GM21390 (cell line): ENCODE data around the gene HELT.
A peak's percentile ranks its signal among the peaks of the same experiment; 100 is the strongest.
"Not testable (repeated sequence)": the region's sequence is repeated elsewhere in the genome, so short reads cannot be mapped to it uniquely, and the experiment has no call there.

Experiments used
- ATAC-seq: cut with Tn5 transposase; IDR thresholded peaks from one replicate; pipeline ENCODE4 v1.9.1; 2021; ENCODE audit not compliant: unreplicated experiment

Gene HELT

DNA sequence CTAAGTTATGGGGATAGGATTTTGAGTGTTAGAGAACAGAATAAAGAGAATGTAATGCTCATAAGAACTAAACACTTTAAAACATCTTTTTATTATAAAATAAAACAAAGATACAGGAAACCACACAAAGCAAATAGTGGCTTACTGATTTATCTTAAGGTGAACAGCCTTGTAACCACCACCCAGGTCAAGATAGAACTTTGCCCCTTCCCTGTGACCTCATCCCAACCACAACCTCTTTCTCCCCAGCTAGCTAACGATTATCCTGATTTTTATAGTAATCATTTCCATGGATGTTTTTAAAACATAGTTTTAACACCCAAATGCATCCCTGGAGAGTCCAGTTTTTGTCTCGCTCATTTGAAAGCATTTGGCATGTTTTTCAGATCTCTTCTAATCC, 17.0 kb downstream of the HELT start:
- no peak for ATAC-seq

DNA sequence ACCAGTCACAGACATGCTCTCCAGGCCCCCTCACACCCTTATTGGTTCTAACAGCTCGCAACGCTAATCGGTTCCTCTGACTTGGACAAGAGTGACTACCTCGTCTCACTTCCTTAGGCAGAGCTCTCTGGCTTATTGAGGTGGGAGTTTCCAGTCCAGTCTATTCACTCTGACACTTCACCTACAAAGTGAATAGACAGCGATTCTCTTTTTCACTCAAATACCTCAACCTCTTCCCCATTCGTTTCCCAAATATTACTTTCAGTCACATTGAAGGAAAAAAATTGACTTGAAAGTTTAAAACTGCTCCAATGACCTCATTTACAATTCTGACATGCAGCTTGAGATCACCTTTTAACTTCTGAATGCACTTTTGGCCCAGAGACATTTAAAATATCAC, 17.7 kb downstream of the HELT start:
- ATAC-seq, result no peak

DNA sequence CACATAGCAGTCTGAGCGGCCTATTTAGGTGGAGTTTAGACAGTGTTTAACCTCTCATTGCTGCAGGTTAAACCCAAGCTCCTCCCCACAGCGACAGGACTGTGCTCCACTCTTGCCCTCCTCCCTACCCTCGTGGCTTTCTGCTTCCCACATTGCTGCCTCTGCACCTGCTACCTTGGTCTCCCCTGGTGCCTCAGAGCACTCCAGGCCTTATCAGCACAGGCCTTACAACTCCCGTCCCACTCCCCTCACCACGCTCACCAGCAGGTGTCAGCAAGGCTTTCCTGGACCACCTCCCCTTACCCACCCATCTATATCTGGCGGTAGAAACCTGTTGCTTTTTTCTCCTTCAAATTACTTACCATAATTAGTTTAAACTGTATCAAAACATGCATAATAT, 18.6 kb downstream of the HELT start:
- no peak for ATAC-seq

DNA sequence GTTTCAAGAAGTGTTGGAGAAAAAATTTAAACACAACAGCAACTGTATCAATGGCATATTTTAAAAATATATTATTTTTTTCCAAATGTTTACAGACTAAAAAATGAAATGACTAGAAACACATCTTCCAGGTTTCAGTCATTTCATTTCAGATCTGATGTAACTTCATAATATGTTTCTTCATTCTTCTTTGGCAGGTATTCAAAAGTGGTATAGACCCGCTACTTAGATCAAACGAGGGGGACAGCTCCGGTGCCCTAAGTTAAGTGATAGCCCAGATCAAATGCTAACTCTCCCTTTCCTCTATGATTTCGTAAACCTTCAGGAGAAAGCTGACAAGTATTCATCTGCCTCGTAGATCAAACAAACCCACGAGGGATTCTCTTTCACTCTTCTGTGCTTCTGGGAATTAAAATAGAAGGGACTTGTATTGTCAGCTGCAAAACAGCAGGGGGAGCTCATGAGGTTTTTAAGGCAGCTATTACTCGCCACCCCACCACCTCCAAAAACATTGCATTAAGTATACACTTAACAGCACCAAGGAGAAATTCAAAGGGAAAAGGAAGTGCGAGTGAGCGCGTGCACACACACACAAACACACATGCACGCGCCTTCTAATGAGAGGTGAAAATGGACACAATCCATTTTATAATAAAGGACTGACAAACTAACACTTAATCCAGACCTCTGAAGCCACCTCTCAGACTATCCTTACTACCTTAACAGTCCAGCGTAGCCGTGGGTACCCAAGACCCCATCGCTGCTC, 21.4 kb downstream of the HELT start:
- ATAC-seq, result peak; percentile 79

DNA sequence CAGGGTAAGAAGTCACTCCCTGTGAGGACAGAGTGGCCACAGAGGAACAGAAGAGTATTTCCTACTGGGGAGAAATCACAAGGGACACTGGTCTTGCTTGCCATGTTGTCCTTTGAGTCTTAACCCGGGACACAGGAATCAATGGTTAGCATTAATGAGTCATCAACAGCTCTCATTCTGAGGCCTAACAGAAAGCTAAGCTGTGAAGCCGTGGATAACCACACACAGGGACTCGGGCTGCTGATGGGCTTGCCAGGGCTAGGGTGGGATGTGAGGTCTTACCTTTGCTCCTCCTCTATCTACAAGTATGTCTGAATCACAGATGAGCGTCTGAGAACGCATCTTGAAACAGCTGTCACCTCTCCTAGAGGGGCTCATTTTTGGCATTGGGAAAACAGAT, 22.2 kb downstream of the HELT start:
- no peak for ATAC-seq

DNA sequence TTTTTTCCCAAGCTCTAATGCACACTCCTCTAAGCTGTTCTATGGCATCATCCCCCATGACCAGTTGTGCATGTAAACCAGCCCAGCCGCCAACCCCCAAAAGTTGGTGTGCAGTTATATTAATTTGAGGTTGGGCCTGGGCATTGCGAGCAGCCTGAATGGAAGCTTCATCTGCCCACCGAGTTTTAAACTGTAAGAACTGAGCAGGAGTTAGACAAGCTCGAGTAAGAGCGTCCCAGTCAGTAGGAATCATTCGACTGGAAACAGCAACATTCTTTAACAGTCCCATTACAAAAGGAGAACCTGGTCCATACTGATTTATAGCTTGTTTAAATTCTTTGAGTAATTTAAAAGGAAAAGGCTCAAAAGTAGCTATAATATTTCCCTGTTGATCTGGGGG, 32.0 kb downstream of the HELT start:
- not testable (repeated sequence) for ATAC-seq

DNA sequence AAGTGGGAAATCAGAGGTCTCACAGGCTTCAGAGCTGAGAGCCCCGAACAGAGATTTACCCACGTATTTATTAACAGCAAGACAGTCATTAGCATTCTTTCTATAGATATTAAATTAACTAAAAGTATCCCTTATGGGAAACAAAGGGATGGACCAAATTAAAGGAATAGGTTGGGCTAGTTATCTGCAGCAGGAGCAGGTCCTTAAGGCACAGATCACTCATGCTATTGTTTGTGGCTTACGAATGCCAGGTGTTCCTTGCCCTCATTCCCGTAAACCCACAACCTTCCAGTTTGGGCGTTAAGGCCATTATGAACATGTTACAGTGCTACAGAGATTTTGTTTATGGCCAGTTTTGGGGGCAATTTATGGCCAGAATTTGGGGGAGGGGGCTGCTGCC, 33.0 kb downstream of the HELT start:
- not testable (repeated sequence) for ATAC-seq

DNA sequence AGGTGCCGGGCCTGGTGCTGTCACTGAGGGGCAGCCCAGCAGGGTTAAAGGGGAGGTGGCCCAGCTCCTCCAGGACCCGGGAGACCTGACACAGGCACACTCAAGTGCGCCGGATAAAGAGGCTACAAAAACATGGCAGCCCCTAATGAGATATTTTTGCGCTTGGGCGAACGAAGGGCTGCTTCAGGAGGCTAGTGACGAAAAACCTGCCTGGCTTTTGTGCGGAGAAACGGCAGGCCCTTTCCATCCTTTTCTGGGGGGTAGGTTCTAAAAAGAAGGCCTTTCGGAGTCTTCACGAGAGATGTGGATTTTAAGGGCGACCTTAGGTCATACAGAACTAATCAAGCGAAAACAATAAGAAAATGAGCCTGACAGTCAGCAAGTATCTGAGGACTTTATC, 35.5 kb downstream of the HELT start:
- no peak for ATAC-seq

DNA sequence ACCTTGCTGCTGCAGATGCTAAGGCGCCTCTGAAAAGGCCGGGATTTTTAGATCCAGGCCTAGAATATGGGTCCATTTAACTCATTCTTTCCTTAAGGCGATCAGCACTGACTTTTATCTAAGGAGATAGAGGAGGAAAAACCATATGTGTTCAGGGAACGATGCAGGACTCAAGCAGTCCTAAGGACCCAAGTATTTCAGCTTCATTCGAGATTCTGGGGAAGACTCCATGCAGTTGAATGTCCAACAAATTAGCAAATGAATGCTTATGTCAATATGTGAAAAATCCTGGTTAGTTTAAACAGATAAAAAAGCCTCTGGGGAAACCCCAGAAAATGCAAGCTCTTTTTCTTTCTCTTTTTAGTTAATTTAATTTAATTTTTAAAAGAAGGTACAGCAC, 36.0 kb downstream of the HELT start:
- ATAC-seq, result no peak

DNA sequence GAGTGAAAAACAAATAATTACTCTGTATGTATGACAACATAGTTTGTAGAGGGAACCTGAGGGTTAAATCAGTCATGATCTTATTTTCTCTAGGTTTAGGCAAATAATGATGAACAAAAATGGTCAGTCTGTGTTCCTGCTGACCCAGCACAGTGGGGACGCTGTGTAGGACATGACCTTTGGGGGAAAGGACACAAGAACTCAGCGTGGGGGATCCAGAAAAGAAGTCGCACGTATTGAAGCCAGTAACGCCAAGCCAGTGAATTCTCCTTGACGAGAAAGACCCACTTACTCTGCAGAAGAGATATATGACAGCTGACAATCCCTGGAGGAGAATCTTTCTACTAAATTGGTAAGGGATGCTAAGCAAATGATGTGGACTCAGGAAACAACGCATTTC, 36.6 kb downstream of the HELT start:
- no peak for ATAC-seq

DNA sequence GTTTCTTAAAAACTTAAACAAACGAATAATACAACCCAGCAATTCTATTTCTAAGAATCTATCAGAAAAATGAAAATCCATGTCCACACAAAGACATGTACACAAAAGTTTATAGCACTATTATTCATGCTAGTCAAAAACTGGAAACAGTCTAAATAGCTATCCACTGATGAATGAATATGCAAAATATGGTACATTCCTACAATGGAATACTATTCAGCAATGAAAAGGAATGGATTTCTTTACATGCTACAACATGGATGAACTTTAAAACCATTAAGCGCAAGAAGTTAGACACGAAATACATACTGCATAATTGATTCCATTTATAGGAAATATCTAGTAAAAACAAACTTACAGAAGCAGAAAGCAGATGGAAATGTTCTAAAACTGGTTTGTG, 43.3 kb downstream of the HELT start:
- ATAC-seq, result no peak

DNA sequence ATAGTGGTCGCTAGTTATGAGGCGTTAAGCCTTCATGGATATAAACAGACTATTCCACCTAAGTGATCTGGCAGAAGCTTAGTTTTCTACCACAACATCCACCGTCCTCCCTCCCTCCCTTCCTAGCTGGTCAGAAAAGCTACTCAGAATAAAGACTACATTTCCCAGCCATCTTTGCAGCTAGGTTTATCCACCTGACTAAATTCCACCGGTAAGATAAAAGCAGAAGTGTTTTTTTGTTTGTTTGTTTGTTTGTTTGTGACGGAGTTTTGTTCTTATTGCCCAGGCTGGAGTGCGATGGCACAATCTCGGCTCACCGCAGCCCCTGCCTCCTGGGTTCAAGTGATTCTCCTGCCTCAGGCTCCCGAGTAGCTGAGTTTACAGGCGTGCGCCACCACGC, 44.3 kb downstream of the HELT start:
- ATAC-seq, result no peak

DNA sequence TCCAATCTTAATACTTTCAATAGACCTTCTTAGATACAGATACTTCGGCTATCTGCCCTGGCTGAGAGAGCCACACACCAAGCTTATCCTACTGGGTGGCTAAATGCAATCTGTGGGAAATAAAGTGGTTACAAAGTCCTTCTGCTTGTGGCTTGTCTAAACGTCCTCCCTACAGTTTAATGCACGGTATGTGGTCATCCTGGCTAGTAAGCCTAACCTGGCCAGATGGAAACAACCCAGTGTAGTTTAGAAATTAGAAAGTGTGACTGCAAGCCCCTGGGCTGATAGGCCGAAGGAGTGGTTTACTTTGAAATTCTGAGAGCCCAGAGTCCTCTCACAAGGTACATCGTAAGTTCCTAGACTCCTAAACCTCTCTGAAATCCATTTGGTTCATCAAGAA, 47.9 kb downstream of the HELT start:
- ATAC-seq, result no peak

DNA sequence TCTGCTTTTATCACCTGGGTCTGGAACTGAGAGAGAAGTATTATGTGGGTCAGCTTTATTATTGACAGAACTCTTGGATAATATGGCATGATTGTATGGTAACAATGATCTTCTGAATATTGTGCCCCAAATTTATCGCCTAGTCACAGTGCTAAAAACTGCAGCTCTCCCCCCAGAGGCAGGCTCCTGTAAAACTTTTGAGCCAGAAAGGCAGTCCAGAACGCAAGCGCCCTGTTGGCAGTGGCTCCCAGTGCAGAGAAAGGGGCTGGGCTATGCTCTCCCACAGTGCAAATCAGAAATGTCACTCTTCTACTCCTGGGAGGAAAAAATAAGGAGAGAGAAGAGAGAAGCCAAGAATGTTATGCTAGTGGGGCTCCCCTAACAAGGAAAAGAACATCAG, 50.5 kb downstream of the HELT start:
- ATAC-seq, result no peak
